HEK293 (cell line): ENCODE results near the gene JPH3.
A peak's percentile ranks its signal among the peaks of the same experiment; 100 is the strongest.

Source experiments
- CTCF ChIA-PET: fragments of 350-600 bp; formaldehyde crosslinking; extraction: SDS; loops from one replicate; lab custom pipeline; 2021; ENCODE audit warnings: antibody characterized with exemption; lab: Yijun Ruan, JAX
- POLR2A ChIA-PET: fragments of 300-600 bp; formaldehyde crosslinking; extraction: SDS; loops from one replicate; lab custom pipeline; 2020; ENCODE audit warnings: antibody characterized with exemption, inconsistent platforms; lab: Yijun Ruan, JAX
- H3K27ac ChIP-seq: fragments of 200-500 bp; sonication (Bioruptor generic); 2 replicates; pipeline ENCODE4 v1.5.1; 2014; ENCODE audit warnings: low read depth, low read length, control low read depth, inconsistent platforms; ENCODE audit errors: extremely low read depth
- H3K36me3 ChIP-seq, 2 experiments: fragments of 200-500 bp in 1 of 2; sonication (Bioruptor generic) in 1 of 2; 1 replicate in 1 of 2; 2 replicates in 1 of 2; pipeline ENCODE4 v1.5.1; 2014 to 2017; ENCODE audit warnings: inconsistent platforms in 2 of 2, low read length in 2 of 2; ENCODE audit not compliant: control insufficient read depth in 2 of 2, insufficient read depth in 1 of 2
- H3K4me1 ChIP-seq: fragments of 200-500 bp; sonication (Bioruptor generic); 2 replicates; pipeline ENCODE4 v1.5.1; 2014; ENCODE audit warnings: mild to moderate bottlenecking, low read length, inconsistent platforms; ENCODE audit not compliant: control insufficient read depth, insufficient read depth
- H3K4me3 ChIP-seq: 2 replicates; pipeline ENCODE4 v1.5.1; 2011; ENCODE audit warnings: low read depth, mild to moderate bottlenecking, control low read depth, low read length, moderate library complexity
- H3K9me3 ChIP-seq: fragments of 200-500 bp; sonication (Bioruptor generic); 2 replicates; pipeline ENCODE4 v1.5.1; 2014; ENCODE audit warnings: low read depth, low read length, inconsistent platforms; ENCODE audit not compliant: control insufficient read depth, insufficient read depth
- HOXD13 ChIP-seq: sonication (generic); formaldehyde crosslinking; IDR thresholded peaks from 2 replicates; pipeline ENCODE4 v1.8.0; 2022; ENCODE audit warnings: missing genetic modification reagents, borderline replicate concordance
- KLF1 ChIP-seq: fragments of 450-650 bp; formaldehyde crosslinking; IDR thresholded peaks from 2 replicates; pipeline ENCODE4 v1.5.1; 2016; ENCODE audit warnings: missing biosample characterization, missing genetic modification characterization
- SCRT1 ChIP-seq: fragments of 450-650 bp; formaldehyde crosslinking; IDR thresholded peaks from 2 replicates; pipeline ENCODE4 v1.5.1; 2016; ENCODE audit warnings: missing biosample characterization, missing genetic modification characterization, borderline replicate concordance
- SCRT2 ChIP-seq: fragments of 450-650 bp; formaldehyde crosslinking; IDR thresholded peaks from 2 replicates; pipeline ENCODE4 v1.5.1; 2016; ENCODE audit warnings: missing biosample characterization, missing genetic modification characterization
- ZBTB17 ChIP-seq: fragments of 450-650 bp; formaldehyde crosslinking; IDR thresholded peaks from 2 replicates; pipeline ENCODE4 v1.5.1; 2016; ENCODE audit warnings: missing biosample characterization, missing genetic modification characterization
- ZBTB26 ChIP-seq: fragments of 450-650 bp; formaldehyde crosslinking; optimal IDR thresholded peaks from 2 replicates; pipeline ENCODE3; 2016; ENCODE audit warnings: missing biosample characterization, mild to moderate bottlenecking, missing genetic modification characterization
- ZBTB7A ChIP-seq: fragments of 450-650 bp; formaldehyde crosslinking; IDR thresholded peaks from 2 replicates; pipeline ENCODE4 v1.5.1; 2016; ENCODE audit warnings: low read depth, missing biosample characterization, missing genetic modification characterization
- ZFP41 ChIP-seq: fragments of 450-650 bp; formaldehyde crosslinking; IDR thresholded peaks from 2 replicates; pipeline ENCODE4 v1.5.1; 2016; ENCODE audit warnings: missing biosample characterization, missing genetic modification characterization, borderline replicate concordance
- ZNF157 ChIP-seq: fragments of 450-650 bp; formaldehyde crosslinking; IDR thresholded peaks from 2 replicates; pipeline ENCODE4 v1.5.1; 2016; ENCODE audit warnings: missing biosample characterization, missing genetic modification characterization
- ZNF211 ChIP-seq: fragments of 450-650 bp; formaldehyde crosslinking; IDR thresholded peaks from 2 replicates; pipeline ENCODE4 v1.5.1; 2016; ENCODE audit warnings: low read depth, missing biosample characterization, missing genetic modification characterization
- ZNF214 ChIP-seq: fragments of 450-650 bp; formaldehyde crosslinking; IDR thresholded peaks from 2 replicates; pipeline ENCODE4 v1.5.1; 2017; ENCODE audit warnings: missing biosample characterization, mild to moderate bottlenecking, missing genetic modification characterization, borderline replicate concordance
- ZNF221 ChIP-seq: fragments of 450-650 bp; formaldehyde crosslinking; IDR thresholded peaks from 2 replicates; pipeline ENCODE4 v1.5.1; 2017; ENCODE audit warnings: missing biosample characterization, missing genetic modification characterization, borderline replicate concordance
- ZNF239 ChIP-seq: fragments of 450-650 bp; formaldehyde crosslinking; IDR thresholded peaks from 2 replicates; pipeline ENCODE4 v1.5.1; 2016; ENCODE audit warnings: missing biosample characterization, missing genetic modification characterization
- ZNF266 ChIP-seq: fragments of 450-650 bp; formaldehyde crosslinking; IDR thresholded peaks from 2 replicates; pipeline ENCODE4 v1.5.1; 2016; ENCODE audit warnings: missing biosample characterization, missing genetic modification characterization, low read depth
- ZNF335 ChIP-seq: fragments of 450-650 bp; formaldehyde crosslinking; conservative IDR thresholded peaks from 2 replicates; pipeline ENCODE4 v1.5.1; 2016; ENCODE audit warnings: missing biosample characterization, missing genetic modification characterization
- ZNF350 ChIP-seq: fragments of 450-650 bp; formaldehyde crosslinking; IDR thresholded peaks from 2 replicates; pipeline ENCODE4 v1.5.0; 2017; ENCODE audit warnings: missing biosample characterization, mild to moderate bottlenecking, missing genetic modification characterization
- ZNF354C ChIP-seq: fragments of 450-650 bp; formaldehyde crosslinking; IDR thresholded peaks from 2 replicates; pipeline ENCODE4 v1.5.1; 2016; ENCODE audit warnings: missing biosample characterization, missing genetic modification characterization, low read depth, borderline replicate concordance
- ZNF426 ChIP-seq: fragments of 450-650 bp; formaldehyde crosslinking; IDR thresholded peaks from 2 replicates; pipeline ENCODE4 v1.5.1; 2017; ENCODE audit warnings: missing biosample characterization, missing genetic modification characterization, mild to moderate bottlenecking, inconsistent platforms, moderate library complexity
- ZNF521 ChIP-seq: fragments of 450-650 bp; formaldehyde crosslinking; IDR thresholded peaks from 2 replicates; pipeline ENCODE4 v1.5.1; 2017; ENCODE audit warnings: missing biosample characterization, mild to moderate bottlenecking, missing genetic modification characterization
- ZNF621 ChIP-seq: fragments of 450-650 bp; formaldehyde crosslinking; IDR thresholded peaks from 2 replicates; pipeline ENCODE4 v1.5.1; 2017; ENCODE audit warnings: missing biosample characterization, missing genetic modification characterization
- ZNF624 ChIP-seq: fragments of 450-650 bp; formaldehyde crosslinking; IDR thresholded peaks from 2 replicates; pipeline ENCODE4 v1.5.1; 2017; ENCODE audit warnings: missing biosample characterization, missing genetic modification characterization
- ZNF639 ChIP-seq: fragments of 450-650 bp; formaldehyde crosslinking; IDR thresholded peaks from 2 replicates; pipeline ENCODE4 v1.5.1; 2016; ENCODE audit warnings: missing biosample characterization, missing genetic modification characterization
- ZNF670 ChIP-seq: fragments of 450-650 bp; formaldehyde crosslinking; IDR thresholded peaks from 2 replicates; pipeline ENCODE4 v1.5.1; 2016; ENCODE audit warnings: missing biosample characterization, missing genetic modification characterization, low read depth
- ZSCAN23 ChIP-seq: fragments of 450-650 bp; formaldehyde crosslinking; IDR thresholded peaks from 2 replicates; pipeline ENCODE4 v1.5.1; 2016; ENCODE audit warnings: missing biosample characterization, missing genetic modification characterization

Gene JPH3

GRCh38 chr16:87622756-87623319 lies 20.5 kb downstream of the JPH3 start:
- POLR2A ChIA-PET = interaction anchor here (0.5 kb wide), 1 partner anchor 149 kb away, joined by 6 read pairs; no protein-coding TSS in a partner anchor
- TF ChIP-seq ZNF426 (tag by site-specific recombination) = no peak
- no peak for TF ChIP-seq ZBTB17 (tag by site-specific recombination)
- TF ChIP-seq ZNF221 = no peak
- TF ChIP-seq ZNF639 (tag by site-specific recombination) = no peak
- TF ChIP-seq ZNF211 = no peak
- no peak for TF ChIP-seq ZNF266
- TF ChIP-seq ZNF214 (tag by site-specific recombination) = no peak
- TF ChIP-seq ZNF670 (tag by site-specific recombination) = no peak
- TF ChIP-seq ZNF335 = no peak
- Histone ChIP-seq H3K27ac (no peak overlapping the region), H3K9me3 (no peaks in the 10 kb centered on the region), H3K4me1 (no peaks in the 10 kb centered on the region), H3K36me3 (no peaks in the 10 kb centered on the region), H3K4me3 (no peak overlapping the region)
- CTCF ChIA-PET = interaction anchor here (3.1 kb wide), 1 partner anchor 13 kb away, joined by 17 read pairs; no protein-coding TSS in a partner anchor

GRCh38 chr16:87625241-87625797 lies 23.0 kb downstream of the JPH3 start:
- CTCF ChIA-PET = interaction anchor here (0.7 to 3.1 kb wide), 3 partner anchors 8 to 22 kb away, joined by 3 to 17 read pairs (median 3); no protein-coding TSS in a partner anchor
- Histone ChIP-seq H3K36me3 (no peaks in the 10 kb centered on the region), H3K27ac (no peak overlapping the region), H3K4me3 (no peak overlapping the region), H3K9me3 (no peaks in the 10 kb centered on the region), H3K4me1 (no peaks in the 10 kb centered on the region)
- no peak for TF ChIP-seq ZSCAN23 (tag by site-specific recombination)
- TF ChIP-seq SCRT1 (tag by site-specific recombination) = peak; percentile 65; the same call in 1 of the 2 replicates
- peak; percentile 81; the same call in 1 of the 2 replicates for TF ChIP-seq SCRT2 (tag by site-specific recombination)
- no peak for TF ChIP-seq ZNF624 (tag by site-specific recombination)
- POLR2A ChIA-PET = interaction anchor here (0.6 kb wide), 1 partner anchor 7 kb away, joined by 3 read pairs; no protein-coding TSS in a partner anchor

GRCh38 chr16:87626401-87626800 lies 24.1 kb downstream of the JPH3 start:
- Histone ChIP-seq H3K4me3 (no peak overlapping the region), H3K4me1 (no peaks in the 10 kb centered on the region), H3K36me3 (no peaks in the 10 kb centered on the region), H3K27ac (no peak overlapping the region), H3K9me3 (no peaks in the 10 kb centered on the region)
- POLR2A ChIA-PET = no interaction called here
- CTCF ChIA-PET = interaction anchor here (0.7 to 2.4 kb wide), 2 partner anchors 10 to 24 kb away, joined by 4 to 14 read pairs; no protein-coding TSS in a partner anchor
- TF ChIP-seq ZNF354C (tag by site-specific recombination) (no peak), ZNF239 (tag by site-specific recombination) (no peak), ZNF157 (tag by site-specific recombination) (no peak), ZBTB7A (tag by site-specific recombination) (no peak), ZNF521 (tag by site-specific recombination) (no peak), ZNF350 (no peak), HOXD13 (no peak), ZNF621 (tag by site-specific recombination) (no peak), KLF1 (no peak), ZFP41 (tag by site-specific recombination) (no peak), ZBTB26 (no peak)
